Measurements from ENCODE around the gene GUCA1C. TPM values are rescaled to one million over a fixed set of nuclear protein-coding genes. Genes with fewer than 3 reads are reported as not detected.

The GUCA1C gene
- total and polyA plus RNA-seq, 2 of the 8 experiments (the other 6 are each of a cell fraction or from before 2014, with no cell fraction given) = not detected

DNA sequence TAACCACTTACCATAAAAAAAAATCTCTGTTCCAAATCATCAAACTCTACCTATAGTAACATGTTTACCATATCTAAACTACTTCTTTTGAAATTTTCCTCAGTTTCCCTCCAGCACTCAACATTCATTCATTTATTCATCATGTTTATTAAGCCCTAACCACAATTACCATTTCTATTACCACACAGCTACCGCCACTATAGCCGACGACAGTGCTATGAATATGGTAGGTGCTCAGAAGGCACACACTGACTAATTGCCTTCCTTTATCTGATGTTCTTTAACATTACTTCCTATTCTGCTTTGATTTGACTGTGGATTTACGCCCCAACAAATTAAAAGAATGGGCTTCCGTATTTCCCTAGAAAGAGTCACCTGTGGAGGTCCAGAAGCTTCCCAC, 43.9 kb downstream of the GUCA1C start:
- no peak for FAIRE-seq
- no peak for TF ChIP-seq HDAC6 (IDR thresholded peaks at IDR 0.05; ENCODE audit: low read depth, low read length)

More for the DNA sequence above, 43.9 kb downstream of the GUCA1C start:
- Histone ChIP-seq H3K18ac (ENCODE audit: extremely low read depth, low read length) (no peak overlapping the region), H3K9me3 (ENCODE audit: insufficient read depth in 2 of 2, low read depth in 1 of 2, low read length in 1 of 2) (no peaks in the 10 kb centered on the region), H2AK5ac (ENCODE audit: low read depth, low read length) (no peak overlapping the region), H3K9ac (replicated peaks in 1 of 4; ENCODE audit: extremely low read depth in 1 of 4, low read depth in 3 of 4, low read length in 3 of 4) (no peak overlapping the region), H3K36me3 (ENCODE audit: control insufficient read depth in 2 of 4, insufficient read depth in 4 of 4, low read length in 3 of 4) (no peaks in the 10 kb centered on the region), H2BK15ac (ENCODE audit: low read length) (no peak overlapping the region), H2BK5ac (ENCODE audit: low read depth, low read length) (no peak overlapping the region), H4K20me1 (replicated peaks in 1 of 2; ENCODE audit: control insufficient read depth in 1 of 2, insufficient read depth in 2 of 2, low read length in 2 of 2) (no peaks in the 10 kb centered on the region), H3K23ac (ENCODE audit: insufficient read length) (no peak overlapping the region), H2AFZ (ENCODE audit: low read length) (no peak overlapping the region), H3K79me1 (ENCODE audit: low read depth, low read length) (no peaks in the 10 kb centered on the region), H3K27ac (ENCODE audit: low read depth, low read length) (no peak overlapping the region), H4K5ac (ENCODE audit: insufficient read length, low read depth, low read length) (no peak overlapping the region), H2BK120ac (replicated peaks; ENCODE audit: low read depth, low read length) (no peak overlapping the region), H3K79me2 (ENCODE audit: control insufficient read depth in 1 of 2, insufficient read depth in 2 of 2, low read length in 2 of 2) (no peaks in the 10 kb centered on the region), H3K4ac (replicated peaks; ENCODE audit: insufficient read length, low read depth, low read length) (no peak overlapping the region), H3K4me3 (ENCODE audit: extremely low read depth in 1 of 4, insufficient read depth in 2 of 4, low read depth in 3 of 4, low read length in 4 of 4) (no peak overlapping the region), H3K4me1 (replicated peaks in 1 of 4; ENCODE audit: control insufficient read depth in 3 of 4, insufficient read depth in 4 of 4, low read length in 3 of 4) (no peaks in the 10 kb centered on the region), H3K23me2 (ENCODE audit: low read depth, low read length) (no peaks in the 10 kb centered on the region), H4K91ac (replicated peaks; ENCODE audit: insufficient read length, low read length) (no peak overlapping the region), H3K4me2 (ENCODE audit: insufficient read depth in 1 of 2, low read depth in 2 of 2, low read length in 2 of 2) (no peak overlapping the region), H3K14ac (ENCODE audit: insufficient read length) (no peak overlapping the region), H4K8ac (ENCODE audit: extremely low read depth, insufficient read depth, low read length) (no peak overlapping the region), H3K56ac (replicated peaks; ENCODE audit: insufficient read length, low read depth, low read length) (no peak overlapping the region), H3K27me3 (replicated peaks in 1 of 4; ENCODE audit: control insufficient read depth in 3 of 4, extremely low read depth in 1 of 4, insufficient read depth in 3 of 4, low read length in 3 of 4) (no peaks in the 10 kb centered on the region), H2BK20ac (ENCODE audit: low read length) (no peak overlapping the region), H2BK12ac (ENCODE audit: low read depth, low read length) (no peak overlapping the region)
- POLR2A ChIA-PET (ENCODE audit: partially characterized antibody) = no interaction called here
- DNase-seq (ENCODE audit: low read depth in 1 of 2, low spot score in 2 of 2) = no peak
- CTCF ChIA-PET (ENCODE audit: partially characterized antibody) = no interaction called here
- 82% methylated on average over 5 of the region's 5 CpGs; no CpG with 5 or more reads in 1 of the 2 experiments for whole genome bisulfite sequencing, 2 experiments (ENCODE audit: extremely low coverage in 1 of 2, insufficient coverage in 1 of 2, insufficient read length in 1 of 2, insufficient replicate concordance in 2 of 2, low coverage in 1 of 2, low lambda C conversion rate in 2 of 2, missing lambda C conversion rate in 1 of 2)
